ENCODE measurements around the gene IL1R1. TPM values are rescaled to one million over a fixed set of nuclear protein-coding genes. Genes with fewer than 3 reads are reported as not detected.
"Not testable (repeated sequence)": the region's sequence is repeated elsewhere in the genome, so short reads cannot be mapped to it uniquely, and the experiment has no call there.

IL1R1 gene
- 10.7 TPM for polyA plus RNA-seq (2013, experiment 1 of 2; ENCODE audit: insufficient read length)
- polyA plus RNA-seq (2013, experiment 2 of 2; ENCODE audit: insufficient read length) = 10.3 TPM

DNA sequence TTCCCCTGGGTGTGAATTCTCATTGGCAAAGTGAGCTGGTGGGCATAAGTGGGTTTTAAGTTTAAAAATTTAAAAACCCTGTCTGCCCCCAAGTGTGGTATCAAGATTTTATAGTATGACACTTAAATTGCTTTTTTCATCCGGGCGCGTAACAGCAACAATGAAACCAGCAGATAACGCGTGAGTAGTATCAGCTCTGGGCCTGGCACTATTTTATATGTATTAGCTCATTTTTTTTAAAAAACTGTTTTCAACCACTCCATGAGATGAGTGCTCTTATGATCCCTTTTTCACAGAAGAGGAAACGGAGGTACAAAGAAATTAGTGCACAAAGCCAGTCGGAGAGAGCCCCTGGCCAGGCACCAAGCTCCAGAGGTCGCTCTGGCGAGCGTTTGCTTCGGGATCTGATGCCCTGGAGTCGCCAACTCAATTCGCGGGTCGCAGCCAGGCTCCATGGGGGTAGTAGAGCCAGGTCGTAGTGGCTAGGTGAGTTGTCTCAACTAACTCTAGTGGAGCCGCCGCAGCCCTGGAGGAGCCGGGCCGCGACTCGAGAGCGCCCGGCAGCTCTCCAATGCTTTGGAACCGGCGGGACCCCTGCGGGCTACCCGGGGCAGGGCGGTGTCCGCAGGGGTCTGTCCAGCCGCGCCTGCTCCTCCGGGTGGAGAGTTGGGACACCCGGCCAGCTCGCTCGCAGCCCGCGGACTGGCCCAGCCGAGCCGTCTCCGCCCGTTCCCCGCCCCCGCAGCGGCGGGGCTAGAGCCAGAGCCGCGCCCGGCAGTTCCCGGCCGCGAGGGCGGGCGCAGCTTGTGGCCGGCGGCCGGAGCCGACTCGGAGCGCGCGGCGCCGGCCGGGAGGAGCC lies at the start of gene IL1R1:
TSS of gene IL1R1 (plus strand) at position 777 of the 859 bp plus-strand sequence. CDS start 14,979 bp downstream, outside the sequence.
- DNase-seq = peak; percentile 78

- no peak for DNase-seq
Measured at GRCh38 chr2:102093662-102094061, 48.9 kb upstream of the IL1R1 start.

GRCh38 chr2:102094917-102095316 lies 47.6 kb upstream of the IL1R1 start:
- DNase-seq = peak; percentile 88

- no peak for DNase-seq
Measured at GRCh38 chr2:102096103-102096502, 46.4 kb upstream of the IL1R1 start.

DNA sequence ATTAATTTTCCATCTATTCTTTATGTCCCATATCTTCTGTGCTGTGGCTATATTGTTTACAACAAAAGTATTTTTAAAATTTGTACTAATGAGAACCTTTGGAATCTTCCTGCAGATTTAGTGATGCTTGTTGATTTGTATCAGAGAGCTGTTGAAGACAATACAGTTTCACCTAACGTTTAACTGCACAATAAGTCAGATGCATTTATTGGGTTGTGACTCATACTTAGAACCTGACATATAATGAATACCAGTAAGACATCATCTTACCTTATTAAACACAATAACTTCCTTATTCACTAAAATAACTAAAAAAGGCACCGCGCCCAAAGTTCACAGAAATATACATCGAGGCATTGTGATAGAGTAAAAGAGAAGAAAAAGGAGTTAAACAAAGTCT lies 43.8 kb upstream of the IL1R1 start:
- no peak for DNase-seq

- no peak for DNase-seq
Measured at GRCh38 chr2:102099536-102100298, 42.8 kb upstream of the IL1R1 start.

- DNase-seq = peak; percentile 64
Measured at GRCh38 chr2:102100371-102101096, 42.0 kb upstream of the IL1R1 start.

DNA sequence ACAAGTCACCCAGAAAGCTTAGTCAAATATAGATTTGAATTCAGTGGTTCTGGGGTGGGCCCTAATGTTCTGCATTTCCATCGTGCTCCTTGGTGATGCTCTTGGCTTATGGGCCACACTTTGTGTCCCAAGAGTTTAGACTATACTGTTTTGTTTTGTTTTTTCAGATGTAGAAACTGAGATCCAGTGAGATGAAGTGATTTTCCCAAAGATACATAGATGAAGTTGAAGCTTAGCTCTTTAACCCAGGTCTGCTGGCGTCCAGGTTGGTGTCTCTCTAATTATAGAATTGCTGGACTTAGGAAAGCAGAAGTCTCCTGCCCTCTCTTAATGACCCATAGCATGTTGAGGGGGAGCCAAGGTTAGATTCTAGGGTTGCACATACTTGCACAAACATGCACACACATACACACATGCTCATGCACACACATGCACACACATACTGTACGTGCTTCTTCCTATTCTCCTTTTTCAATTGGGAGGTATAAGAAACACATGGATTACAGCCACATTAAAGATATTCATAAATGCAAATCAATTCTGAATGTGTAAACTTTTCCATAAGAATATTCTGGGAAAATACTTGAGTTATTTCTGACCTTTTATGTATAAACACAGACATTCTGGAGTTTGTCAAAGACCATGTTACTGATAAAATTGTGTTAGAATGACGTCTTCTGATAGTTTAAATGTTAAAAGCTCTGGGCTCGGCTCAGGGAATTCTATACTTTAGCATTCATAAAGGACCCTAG lies 41.3 kb upstream of the IL1R1 start:
- no peak for DNase-seq

GRCh38 chr2:102101849-102102635 lies 40.5 kb upstream of the IL1R1 start:
- no peak for DNase-seq

- not testable (repeated sequence) for DNase-seq
Measured at GRCh38 chr2:102102636-102102948, 40.0 kb upstream of the IL1R1 start.

- DNase-seq = no peak
Measured at GRCh38 chr2:102103284-102103683, 39.3 kb upstream of the IL1R1 start.

- DNase-seq = peak; percentile 92
Measured at GRCh38 chr2:102103992-102104871, 38.3 kb upstream of the IL1R1 start.

- DNase-seq = peak; percentile 56
Measured at GRCh38 chr2:102106133-102106556, 36.4 kb upstream of the IL1R1 start.

- not testable (repeated sequence) for DNase-seq
Measured at GRCh38 chr2:102106813-102107740, 35.5 kb upstream of the IL1R1 start.

GRCh38 chr2:102107741-102108070 lies 34.8 kb upstream of the IL1R1 start:
- no peak for DNase-seq

DNA sequence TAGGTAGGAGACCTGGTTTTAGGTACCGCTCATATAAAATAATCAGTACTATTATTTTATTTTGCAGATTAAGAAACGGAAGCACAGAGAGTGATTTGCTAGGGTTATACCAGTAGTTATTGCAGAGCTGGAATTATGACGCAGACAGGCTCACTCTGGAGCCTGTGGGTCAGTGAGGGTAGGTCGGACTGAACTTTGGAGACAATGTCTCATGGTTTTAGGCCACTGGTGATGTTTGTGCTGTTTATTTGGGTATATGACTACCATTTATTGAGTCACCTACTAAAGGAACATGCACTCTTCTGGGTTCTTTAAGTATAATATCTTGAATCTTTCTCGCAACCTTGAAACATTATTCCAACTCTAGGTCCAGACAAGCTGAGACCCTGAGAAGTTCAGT lies 33.5 kb upstream of the IL1R1 start:
- DNase-seq = no peak

GRCh38 chr2:102110171-102110570 lies 32.4 kb upstream of the IL1R1 start:
- DNase-seq = no peak

DNA sequence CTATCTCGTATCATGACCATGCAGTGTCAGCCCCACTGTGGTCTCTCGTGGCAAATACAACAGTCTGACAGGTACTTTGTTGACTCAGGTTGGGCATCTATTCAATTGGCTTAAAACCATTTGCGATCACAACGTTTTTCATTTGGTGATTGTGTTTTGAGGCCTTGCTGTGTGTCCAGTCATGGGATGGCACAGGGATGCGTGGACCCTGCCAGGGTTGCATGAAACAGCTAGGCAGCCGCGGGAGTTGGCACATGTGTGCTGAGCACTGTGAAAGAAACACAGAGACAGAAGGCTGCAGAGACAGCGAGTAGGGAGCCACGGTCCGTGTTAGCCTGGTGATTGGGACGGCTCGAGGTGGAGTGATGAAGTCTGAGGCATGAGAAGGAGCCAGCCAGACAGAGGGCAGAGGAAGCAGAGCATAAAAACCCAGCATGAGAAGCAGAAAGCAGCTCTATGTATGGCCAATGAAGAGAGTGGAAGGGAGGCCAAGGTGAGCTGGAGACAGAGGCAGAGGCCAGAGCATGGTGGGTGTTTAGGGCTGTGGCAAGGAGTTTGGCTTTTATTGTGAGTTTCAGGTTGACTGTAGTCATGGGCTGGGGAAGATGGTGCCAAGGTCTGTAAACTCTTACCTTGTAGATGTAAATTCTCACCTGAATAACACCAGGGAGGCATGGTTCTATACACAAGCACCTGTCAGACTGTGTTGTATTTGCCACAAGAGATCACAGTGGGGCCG lies 31.8 kb upstream of the IL1R1 start:
- no peak for DNase-seq

DNA sequence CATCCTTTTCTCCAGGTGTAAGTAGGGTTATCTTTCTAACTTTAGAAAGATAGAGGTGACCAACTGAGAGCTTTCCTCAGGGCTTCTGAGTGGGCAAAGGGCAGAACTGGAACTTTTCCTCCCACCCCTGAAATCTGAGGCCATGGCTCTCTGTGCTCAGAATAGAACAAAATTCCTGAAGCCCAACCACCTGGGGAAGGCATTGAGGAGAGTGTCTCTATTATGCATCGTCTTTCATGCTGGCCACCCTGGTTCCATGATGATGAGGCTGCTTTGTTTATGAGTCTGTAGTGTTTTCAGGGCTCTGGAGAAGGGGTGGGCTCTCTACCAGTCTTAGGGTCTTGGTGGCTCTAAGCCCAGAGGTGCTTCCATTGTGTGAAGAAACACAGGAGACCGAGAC lies 30.7 kb upstream of the IL1R1 start:
- peak; percentile 57 for DNase-seq
